NCI-H146 (cell line): ENCODE measurements around the gene NCKAP5.

Source experiments
- DNase-seq: peaks from one replicate; lab custom pipeline; 2025; lab: John Stamatoyannopoulos, UW

NCKAP5 gene

DNA sequence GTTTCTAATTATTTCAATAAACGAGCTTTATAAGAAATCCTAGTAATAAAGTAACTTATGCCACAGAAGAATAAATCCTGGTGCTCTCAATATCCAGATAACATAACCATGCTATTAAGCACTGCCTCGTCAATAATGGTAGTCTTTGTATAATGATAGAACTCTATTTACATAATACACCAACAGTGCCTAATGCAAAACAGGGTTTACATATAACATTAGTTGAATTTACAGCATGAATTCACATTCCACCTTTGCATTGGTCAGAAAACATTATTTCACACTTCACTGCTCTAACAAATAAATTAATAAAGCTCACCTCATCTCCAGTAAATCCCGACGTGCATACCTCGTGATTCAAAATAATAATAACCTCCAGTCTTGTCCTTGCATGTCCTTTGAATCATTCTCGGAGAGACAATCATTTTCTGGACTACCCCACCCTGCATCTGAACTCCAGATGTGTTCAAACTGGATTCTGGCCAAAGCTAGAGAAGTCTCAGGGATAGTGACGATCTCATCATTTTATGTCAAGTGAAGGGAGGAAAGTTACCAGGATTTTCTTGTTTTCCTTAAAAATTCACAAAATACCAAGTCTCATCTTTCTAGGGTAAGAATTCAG is 189.2 kb downstream of the NCKAP5 start:
- no peak for DNase-seq

DNA sequence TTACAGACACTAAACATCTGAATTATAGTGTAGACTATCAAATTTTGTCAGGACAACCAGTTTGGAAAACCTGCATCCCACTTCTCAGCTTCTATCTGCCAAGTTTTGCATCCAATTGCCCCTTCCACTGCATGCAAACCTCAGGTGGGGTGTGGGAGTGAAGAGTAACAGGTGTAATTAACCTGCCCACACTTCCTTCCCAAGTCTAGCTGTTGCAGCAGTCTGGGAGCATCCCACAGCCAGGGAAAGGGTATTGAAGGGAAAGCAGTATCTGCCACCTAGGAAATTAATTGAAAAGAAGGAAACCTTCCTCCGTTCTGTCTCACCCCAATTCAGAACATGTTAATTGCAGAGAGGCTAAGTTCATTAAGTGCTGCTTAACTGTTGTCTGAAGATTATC is 189.9 kb downstream of the NCKAP5 start:
- no peak for DNase-seq

GRCh38 chr2:133377599-133377998 is 190.7 kb downstream of the NCKAP5 start:
- DNase-seq = no peak

DNA sequence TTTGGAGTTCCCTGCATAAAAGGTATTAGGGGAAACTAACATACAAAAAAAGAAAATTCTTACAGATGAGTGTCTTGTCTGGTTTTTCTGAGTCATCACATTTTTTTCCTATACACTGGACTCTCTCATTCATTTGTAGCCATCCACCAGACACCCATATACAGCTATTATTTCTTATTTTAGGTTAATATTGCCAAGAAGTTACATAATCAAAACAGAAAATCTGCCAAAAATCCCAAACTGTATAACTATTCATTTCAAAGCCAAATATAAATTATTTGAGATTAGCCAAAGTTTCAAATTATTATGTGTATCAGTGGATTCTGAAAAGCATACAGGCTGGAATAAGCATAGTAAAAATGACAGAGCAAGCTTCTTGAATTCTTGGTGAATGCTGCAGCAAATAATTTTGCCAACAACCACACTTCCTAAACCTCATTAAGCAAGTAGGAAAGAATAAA is 191.2 kb downstream of the NCKAP5 start:
- no peak for DNase-seq

- DNase-seq = no peak
These were observed 193.5 kb downstream of the NCKAP5 start for GRCh38 chr2:133374781-133375180.

DNA sequence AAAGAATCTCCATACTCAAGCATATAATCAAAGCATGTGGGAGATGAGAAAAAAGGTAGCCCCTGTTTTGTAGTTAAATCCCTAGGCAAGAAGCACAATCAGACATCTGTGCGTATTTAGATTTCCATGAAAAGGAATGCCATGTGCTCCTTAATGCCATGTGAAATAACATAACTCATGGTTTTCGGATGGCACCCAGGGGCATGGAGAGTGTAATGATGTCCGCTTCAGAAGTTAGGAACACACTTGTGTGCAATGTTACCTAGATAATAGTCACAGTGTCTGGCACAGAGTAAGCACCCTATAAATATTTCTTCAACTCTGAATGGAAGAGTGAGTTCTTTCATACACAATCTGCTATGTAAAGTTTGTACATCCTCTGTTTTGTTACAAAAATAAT is 197.0 kb downstream of the NCKAP5 start:
- no peak for DNase-seq

- DNase-seq = no peak
These were observed 198.2 kb downstream of the NCKAP5 start for GRCh38 chr2:133369901-133370658.

- DNase-seq = no peak
These were observed 203.1 kb downstream of the NCKAP5 start for GRCh38 chr2:133365117-133365516.

- no peak for DNase-seq
These were observed 203.6 kb downstream of the NCKAP5 start for GRCh38 chr2:133364636-133365035.

- no peak for DNase-seq
These were observed 204.4 kb downstream of the NCKAP5 start for GRCh38 chr2:133363884-133364283.

DNA sequence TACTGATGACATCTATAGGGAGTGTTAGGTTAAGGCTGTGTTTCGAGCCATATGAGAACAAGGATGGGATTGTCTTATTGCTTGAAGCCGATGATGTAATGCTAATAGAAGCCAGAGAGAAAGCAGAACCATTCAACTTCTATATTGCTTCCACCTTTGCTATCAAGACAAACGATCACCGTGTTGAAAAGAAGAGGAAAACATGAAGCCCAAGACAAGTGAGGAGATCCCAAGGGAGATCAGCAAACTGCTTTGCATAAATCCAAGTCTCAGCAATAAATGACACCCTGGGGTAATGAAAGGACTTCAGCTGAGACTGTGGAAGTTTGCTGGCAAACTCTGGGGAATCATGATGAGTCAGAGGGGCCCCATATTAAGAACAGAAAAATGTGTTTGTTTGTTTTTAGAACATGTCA is 206.2 kb downstream of the NCKAP5 start:
- DNase-seq = no peak

DNA sequence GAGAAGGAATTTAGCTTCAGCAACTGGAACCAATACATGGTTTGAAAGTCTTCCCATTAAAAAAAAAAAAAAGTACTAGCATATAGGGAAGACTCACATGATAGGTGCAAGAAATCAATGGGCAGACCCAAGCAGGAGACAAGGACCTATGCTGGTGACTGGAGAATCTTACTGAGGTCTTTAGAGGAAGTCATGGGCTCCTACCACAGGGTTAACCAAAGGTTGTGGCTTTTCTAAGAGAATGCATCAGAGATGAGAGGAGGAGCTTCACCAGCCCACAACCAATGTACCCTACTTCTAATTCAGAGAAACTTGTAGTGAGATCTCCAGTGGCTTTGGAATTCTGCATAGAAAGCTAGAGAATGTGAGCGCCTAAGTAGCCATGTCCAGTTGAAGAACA is 207.4 kb downstream of the NCKAP5 start:
- DNase-seq = no peak

GRCh38 chr2:133360190-133360589 is 208.1 kb downstream of the NCKAP5 start:
- no peak for DNase-seq

GRCh38 chr2:133352719-133353118 is 215.5 kb downstream of the NCKAP5 start:
- DNase-seq = no peak

DNA sequence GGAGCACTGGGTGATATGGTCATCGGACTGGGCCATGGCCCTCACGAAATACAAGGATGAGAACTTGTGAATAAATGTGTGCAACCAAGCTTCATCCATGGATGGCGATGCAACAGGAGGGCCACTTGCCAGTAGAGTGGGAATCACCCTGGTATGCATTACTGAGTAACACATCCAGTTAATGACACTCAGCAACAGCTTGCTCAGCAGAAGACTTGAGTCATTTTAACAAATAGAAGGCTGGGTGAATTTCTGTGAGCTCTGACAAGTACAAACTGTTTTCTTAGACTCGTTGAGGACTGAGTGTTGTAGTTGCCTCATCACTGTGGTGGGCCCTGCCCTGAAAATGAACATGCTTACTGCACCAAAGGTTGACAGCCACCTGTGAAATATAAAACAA is 221.6 kb downstream of the NCKAP5 start:
- no peak for DNase-seq

DNA sequence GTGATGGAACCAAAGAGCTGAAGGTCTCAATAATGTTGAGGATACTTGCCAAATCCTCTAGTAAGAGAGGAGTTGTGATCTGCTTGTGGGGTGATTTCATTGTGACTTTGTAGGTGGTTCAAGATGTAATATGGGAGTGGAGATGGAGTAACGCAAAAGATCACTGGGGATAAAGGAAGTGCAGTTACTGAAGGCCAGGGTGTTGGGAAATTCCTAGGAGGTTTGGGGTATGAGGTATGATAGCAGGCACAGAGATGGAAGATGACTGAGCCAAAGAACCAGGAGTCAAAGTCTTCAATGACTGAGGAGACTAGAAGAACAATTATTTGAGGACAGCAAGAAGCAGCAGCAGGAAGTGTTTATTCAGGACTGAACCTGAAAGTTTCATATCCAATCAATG is 222.6 kb downstream of the NCKAP5 start:
- DNase-seq = no peak

DNA sequence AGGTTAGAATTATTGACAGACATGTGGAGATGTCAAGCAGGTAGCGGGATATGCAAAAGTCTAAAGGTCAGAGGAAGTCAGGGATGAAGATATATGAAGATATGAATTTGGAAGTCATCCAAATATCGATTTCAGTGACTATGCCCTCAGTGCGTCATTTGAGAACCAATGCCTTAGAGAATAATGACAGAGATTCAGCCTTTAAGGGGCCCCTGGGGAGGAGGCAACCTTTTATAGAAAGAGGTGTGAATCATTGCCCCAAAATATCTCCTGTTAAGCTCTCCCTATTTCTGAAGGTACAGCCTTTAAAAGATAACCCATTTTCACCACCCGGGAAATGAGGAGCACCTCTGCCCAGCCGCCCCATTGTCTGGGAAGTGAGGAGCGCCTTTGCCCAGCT is 223.4 kb downstream of the NCKAP5 start:
- DNase-seq = no peak

DNA sequence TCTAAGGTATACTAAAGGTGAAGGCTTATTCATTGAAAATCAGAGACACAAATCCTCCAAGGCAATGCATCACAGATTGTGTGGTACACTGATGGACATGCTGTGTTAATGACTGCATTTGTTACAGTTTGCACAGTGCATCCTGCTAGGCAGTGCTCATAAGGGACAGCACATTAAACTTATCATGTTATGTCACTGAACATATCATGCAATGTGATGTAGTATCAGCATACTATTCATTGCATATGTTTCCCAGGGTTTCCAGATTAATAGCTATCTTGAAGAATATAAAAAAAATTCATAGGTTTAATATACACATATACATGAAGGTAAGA is 225.3 kb downstream of the NCKAP5 start:
- no peak for DNase-seq

GRCh38 chr2:133342286-133343017 is 225.8 kb downstream of the NCKAP5 start:
- DNase-seq = no peak

GRCh38 chr2:133341575-133341974 is 226.7 kb downstream of the NCKAP5 start:
- no peak for DNase-seq

GRCh38 chr2:133338224-133338623 is 230.0 kb downstream of the NCKAP5 start:
- no peak for DNase-seq

- DNase-seq = no peak
These were observed 233.3 kb downstream of the NCKAP5 start for GRCh38 chr2:133334923-133335322.

DNA sequence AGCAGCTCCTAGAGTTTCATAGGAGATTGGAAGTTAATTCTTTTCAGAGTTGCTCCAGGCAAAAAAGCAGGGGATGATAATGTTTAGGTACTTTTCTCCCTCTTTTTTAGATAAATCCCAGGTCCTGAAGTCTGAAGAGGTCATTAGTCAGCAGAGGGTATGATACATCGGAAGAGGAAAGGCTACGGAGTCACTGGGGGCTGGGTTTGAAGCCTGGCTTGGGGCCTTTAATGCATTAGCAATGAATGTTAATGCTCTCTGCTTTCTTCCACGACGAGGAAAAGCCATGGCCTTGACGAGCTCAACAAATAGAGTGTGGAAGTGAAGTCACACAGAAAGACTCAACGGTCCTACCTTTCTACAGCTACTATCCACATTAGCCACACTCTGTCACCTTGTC is 235.1 kb downstream of the NCKAP5 start:
- DNase-seq = no peak
